HG03108 (cell line): ENCODE results near the gene CTNND2.

Experiments
- ATAC-seq: cut with Tn5 transposase; IDR thresholded peaks from one replicate; pipeline ENCODE4 v1.9.1; 2021; ENCODE audit warnings: moderate library complexity; ENCODE audit not compliant: unreplicated experiment

The CTNND2 gene

GRCh38 chr5:11397549-11397948, 506.7 kb downstream of the CTNND2 start:
- no peak for ATAC-seq

- ATAC-seq: no peak
Measured at GRCh38 chr5:11396917-11397316, 507.3 kb downstream of the CTNND2 start.

- no peak for ATAC-seq
Measured at GRCh38 chr5:11394933-11395332, 509.3 kb downstream of the CTNND2 start.

GRCh38 chr5:11390291-11390767, 513.9 kb downstream of the CTNND2 start:
- no peak for ATAC-seq

GRCh38 chr5:11387382-11387781, 516.9 kb downstream of the CTNND2 start:
- ATAC-seq: no peak

GRCh38 chr5:11386398-11386797, 517.8 kb downstream of the CTNND2 start:
- ATAC-seq: no peak

GRCh38 chr5:11385901-11386293, 518.3 kb downstream of the CTNND2 start:
- ATAC-seq: no peak

- no peak for ATAC-seq
Measured at GRCh38 chr5:11385251-11385900, 518.9 kb downstream of the CTNND2 start.

- ATAC-seq: no peak
Measured at GRCh38 chr5:11384441-11385250, 519.6 kb downstream of the CTNND2 start.

- no peak for ATAC-seq
Measured at GRCh38 chr5:11383506-11384095, 520.6 kb downstream of the CTNND2 start.

- ATAC-seq: no peak
Measured at GRCh38 chr5:11378461-11378860, 525.8 kb downstream of the CTNND2 start.

GRCh38 chr5:11377896-11378295, 526.4 kb downstream of the CTNND2 start:
- ATAC-seq: no peak

- no peak for ATAC-seq
Measured at GRCh38 chr5:11372191-11372590, 532.1 kb downstream of the CTNND2 start.

- no peak for ATAC-seq
Measured at GRCh38 chr5:11371021-11371420, 533.2 kb downstream of the CTNND2 start.

GRCh38 chr5:11364531-11364930, 539.7 kb downstream of the CTNND2 start:
- ATAC-seq: no peak

GRCh38 chr5:11363631-11364178, 540.5 kb downstream of the CTNND2 start:
- no peak for ATAC-seq

GRCh38 chr5:11361768-11362167, 542.5 kb downstream of the CTNND2 start:
- no peak for ATAC-seq

- ATAC-seq: no peak
Measured at GRCh38 chr5:11357928-11358327, 546.3 kb downstream of the CTNND2 start.

GRCh38 chr5:11355491-11355890, 548.8 kb downstream of the CTNND2 start:
- no peak for ATAC-seq

GRCh38 chr5:11346336-11346735, 557.9 kb downstream of the CTNND2 start:
- no peak for ATAC-seq

- no peak for ATAC-seq
Measured at GRCh38 chr5:11335881-11336760, 568.1 kb downstream of the CTNND2 start.
